DMS 273 (cell line): ENCODE data around the gene NCEH1.
"Not testable (repeated sequence)": the region's sequence is repeated elsewhere in the genome, so short reads cannot be mapped to it uniquely, and the experiment has no call there.

Experiments used
- DNase-seq: peaks from one replicate; lab custom pipeline; 2025; ENCODE audit not compliant: unreplicated experiment; lab: John Stamatoyannopoulos, UW

The NCEH1 gene

DNA sequence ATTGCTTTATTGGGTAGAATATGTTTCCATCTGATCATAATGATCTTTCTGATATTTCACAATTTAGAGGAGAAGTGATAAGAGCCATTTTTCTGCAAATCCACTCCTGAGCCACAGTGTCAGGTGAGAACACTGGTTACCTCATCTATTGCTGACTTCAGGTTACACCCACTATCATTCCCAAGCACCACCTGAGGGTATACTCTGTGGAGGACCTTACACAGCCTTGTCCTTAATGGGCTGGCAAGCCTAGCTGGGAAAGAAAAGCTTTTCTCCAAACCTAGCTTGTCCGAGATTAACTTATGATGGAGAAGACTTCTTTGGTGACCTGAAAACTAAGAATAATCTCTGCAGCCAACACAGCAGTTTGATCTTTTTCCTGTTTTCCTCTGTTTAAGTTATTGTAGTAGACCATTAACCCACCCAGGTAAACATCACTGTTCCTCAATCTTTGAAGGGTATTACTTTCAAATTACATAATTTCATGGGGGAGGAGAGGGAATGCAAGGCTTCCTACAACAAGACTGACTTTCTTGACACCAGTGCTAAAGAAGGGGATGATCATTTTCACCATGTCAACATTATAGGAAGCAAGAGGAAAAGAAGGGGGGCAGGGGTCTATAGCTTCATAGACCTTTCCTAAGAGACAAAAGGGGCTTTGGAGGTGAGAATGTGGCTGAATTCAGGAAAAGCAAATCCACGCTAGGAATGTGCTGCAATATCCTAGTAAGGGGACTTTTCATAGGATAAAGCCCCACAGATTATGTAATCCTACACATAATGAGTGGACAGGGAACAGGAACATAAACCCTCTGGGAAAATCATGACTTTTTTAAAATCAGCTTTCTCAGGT is 1.7 kb downstream of the NCEH1 start:
- no peak for DNase-seq

DNA sequence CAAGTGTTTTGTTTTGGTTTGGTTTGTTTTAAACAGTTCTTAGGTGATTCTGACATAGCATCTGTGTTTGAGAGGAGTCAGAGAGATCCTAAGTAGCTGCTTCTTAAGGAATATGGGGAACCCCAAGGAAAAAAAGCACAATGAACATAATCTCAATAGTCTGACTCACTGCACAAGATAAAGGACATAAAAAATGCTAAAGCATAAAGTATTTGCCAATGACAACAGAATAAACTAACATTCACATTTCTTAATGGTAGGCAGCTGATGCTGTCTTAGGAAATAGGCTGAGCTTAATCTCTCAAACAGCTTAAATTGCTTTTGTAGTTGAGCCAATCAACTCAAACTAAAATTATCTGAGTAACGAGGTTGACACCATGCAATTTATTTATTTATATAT is 2.9 kb downstream of the NCEH1 start:
- DNase-seq: no peak

DNA sequence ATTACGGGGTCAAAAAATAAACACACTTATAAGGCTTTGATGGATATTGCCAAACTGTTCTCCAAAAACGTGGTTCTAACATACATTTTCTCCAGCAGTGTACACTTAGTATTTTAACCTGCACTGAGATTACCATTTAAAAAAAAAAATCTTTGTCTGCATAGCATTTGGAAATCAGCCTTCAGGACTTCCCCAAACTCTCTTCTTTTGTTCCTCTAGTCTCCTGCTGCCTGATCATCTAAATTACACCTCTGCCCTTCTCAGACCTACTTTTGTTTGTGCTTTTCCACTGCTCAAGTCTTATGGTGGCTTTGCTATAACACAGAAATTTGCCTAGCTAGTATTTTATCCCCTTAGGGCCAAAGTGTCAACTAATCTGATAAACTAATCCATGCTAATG is 3.8 kb downstream of the NCEH1 start:
- no peak for DNase-seq

DNA sequence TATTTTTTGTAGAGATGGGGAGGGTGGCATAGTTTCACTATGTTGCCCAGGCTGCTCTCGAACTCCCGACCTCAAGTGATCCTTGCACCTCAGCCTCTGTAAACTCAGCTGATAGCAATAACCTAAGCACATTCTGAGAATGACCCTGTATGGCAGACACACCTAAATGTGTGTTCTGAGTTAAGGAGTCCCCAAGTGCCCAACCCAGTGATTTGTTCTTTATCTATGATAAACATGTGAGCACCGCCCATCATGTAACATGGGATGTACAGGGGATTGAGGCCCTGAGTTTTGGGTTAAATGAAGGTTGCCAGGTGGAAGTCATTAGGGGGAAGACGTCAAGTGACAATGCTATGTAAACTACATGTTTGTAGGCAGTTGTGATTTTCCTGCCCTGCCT is 5.7 kb downstream of the NCEH1 start:
- DNase-seq: no peak

DNA sequence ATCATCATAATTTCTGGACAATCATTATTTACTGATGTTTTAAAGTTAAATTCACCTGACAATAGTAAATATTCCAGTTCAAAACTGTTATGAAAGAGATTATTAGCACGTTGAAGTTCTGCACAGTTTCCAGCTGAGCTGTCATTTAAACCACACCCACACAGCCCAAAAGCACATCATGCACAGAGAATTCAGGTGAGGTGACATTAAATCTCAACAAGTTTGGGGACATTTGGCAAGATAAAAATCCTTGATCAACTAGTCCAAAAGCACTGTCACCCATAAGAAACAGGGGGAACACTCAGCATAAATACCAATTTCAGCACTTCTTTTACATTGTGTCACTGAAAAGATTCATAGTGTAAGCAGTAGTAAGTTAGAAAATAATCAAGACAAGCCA is 6.9 kb downstream of the NCEH1 start:
- DNase-seq: no peak

DNA sequence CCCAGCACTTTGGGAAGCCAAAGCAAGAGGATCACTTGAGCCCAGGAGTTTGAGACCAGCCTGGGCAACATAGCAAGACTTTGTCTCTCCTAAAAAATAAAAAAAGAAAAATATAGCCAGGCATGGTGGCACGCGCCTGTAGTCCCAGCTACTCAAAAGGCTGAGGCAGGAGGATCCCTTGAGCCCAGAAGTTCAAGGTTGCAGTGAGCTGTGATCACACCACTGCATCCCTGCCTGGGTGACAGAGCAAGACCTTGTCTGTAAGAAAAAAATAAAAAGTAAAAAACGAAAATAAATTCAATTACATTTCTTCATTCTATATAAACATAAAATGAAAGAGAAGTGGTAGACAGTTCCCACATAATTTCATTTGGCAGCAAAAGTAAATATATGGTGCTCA is 8.1 kb downstream of the NCEH1 start:
- not testable (repeated sequence) for DNase-seq

DNA sequence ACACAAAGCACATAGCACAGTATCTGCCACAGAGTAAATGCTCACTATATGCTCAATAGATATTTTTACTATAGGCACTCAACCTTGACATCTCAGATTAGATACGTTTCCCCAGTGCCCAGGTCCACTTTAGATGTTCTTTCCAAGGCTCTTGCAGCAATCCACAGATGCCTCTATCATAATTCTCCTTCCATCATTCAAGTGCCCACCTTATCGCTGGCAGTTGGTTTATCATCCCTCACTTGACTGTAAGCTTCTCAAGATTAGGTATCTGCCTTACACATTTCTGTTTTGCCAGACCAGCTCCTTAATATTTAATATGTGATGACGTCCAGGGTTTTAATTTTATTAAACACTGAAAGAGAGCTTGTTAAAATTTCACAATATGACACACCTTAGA is 8.6 kb downstream of the NCEH1 start:
- no peak for DNase-seq

DNA sequence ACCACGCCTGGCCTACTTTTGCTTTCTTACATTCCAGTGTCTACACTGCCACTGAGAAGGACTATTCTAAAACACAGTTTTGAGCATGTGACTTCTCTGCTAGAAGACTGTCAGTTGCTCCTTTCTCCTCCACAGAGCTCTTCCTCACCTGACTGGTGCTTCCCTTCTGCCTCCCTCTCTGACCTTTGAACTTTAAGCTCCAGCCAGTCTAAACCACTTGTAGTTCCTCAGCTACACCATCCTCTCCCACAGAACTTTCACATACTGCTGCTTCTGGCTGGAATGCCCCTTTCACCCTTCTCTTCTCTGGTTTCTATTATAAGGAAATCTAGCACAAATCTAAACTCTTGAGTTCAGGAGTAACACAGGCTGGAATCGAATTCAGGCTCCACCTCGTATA is 9.1 kb downstream of the NCEH1 start:
- DNase-seq: no peak

DNA sequence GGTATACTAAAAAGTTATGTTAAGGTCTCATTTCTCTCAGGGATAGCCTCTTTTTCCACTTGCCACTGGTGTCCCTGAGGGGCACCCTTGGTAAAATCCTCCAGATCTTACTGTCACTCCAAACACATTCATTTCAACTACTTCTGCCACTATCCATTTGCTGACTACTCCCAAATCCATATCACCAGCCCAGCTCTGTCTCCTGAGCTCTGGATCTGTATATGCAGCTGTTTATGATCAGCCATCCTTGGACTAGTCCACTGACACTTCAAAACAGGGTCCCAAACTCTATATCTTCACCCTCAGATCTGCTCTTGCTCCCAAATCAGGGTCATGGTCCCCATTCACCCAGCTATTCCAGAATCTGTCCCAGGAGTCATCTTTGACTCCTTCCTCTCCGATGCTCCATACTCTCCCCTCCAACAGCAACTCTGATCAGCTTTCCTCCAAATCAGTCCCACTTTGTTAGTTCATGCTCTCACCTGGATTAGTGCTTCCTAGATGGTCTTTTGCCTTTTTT is 9.9 kb downstream of the NCEH1 start:
- no peak for DNase-seq

DNA sequence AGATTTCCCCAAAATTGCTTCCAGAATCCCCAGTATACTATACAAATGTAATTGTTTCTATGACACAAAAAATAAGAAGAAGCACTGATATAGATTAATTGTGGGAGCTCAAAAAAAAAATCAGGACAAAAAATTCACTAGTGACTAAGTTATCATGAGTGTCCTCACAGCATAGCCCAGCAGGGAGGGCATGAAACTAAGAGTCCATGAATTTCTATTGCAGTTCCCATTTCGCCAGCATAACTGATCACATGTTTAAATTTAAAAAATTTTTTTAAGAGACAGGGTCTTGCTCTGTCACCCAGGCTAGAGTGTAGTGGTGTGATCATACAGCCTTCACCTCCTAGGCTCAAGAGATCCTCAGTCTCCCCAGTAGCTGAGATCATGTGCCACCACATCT is 10.6 kb downstream of the NCEH1 start:
- DNase-seq: no peak

DNA sequence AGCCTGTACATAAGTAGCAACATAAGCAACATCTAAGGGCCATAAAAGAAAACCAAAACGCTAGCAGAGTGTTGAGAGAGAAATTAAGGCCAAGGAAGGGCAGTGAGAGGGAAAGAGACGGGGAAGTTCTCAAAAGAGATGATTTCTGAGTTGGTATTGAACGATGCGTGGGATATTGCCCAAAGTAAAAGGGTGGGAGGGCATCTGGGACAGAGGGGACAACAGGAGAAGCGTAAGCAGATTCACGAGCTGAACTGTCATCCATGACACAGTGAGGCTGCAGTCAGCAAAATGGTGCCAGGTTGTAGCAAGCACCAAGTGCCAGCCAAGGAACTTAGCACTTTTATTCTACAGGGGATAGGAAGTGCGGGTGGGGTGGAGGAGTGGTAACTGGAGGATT is 11.8 kb downstream of the NCEH1 start:
- no peak for DNase-seq

DNA sequence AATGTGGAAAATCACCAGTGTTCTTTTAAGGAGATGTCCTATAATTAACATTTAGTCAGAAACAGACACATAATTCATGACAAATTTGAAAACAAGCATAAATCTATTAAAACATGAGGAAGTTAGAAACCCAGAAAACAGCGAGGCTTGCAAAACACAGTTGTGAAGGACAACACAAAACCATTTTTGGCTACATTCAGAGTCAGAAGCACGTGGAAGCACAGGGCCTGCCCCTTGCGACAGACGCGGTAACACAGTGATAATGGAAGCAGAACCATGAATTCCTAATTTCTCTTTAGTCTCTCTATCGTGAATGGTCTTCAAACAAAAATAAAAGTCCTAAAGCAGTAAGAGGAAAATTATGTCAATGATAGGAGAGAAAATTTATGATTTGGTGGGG is 12.2 kb downstream of the NCEH1 start:
- no peak for DNase-seq

DNA sequence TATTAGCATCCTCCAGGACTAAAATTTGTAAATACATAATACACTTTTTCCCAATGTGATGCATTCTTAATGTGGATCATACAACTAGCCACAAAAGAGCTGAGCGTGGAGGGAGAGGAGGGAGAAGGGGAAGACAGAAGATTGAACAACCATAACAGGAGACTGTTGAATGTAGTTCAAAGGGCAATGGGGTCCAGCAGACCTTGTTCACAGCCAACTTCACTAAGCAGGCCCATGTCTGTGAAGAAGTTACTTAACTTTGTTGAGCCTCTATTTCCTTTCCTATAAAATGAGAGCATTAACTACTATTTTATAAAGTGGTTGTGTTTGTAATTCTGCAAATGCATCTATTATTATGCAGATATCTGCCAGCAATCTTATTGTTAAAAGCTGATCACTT is 13.3 kb downstream of the NCEH1 start:
- no peak for DNase-seq

DNA sequence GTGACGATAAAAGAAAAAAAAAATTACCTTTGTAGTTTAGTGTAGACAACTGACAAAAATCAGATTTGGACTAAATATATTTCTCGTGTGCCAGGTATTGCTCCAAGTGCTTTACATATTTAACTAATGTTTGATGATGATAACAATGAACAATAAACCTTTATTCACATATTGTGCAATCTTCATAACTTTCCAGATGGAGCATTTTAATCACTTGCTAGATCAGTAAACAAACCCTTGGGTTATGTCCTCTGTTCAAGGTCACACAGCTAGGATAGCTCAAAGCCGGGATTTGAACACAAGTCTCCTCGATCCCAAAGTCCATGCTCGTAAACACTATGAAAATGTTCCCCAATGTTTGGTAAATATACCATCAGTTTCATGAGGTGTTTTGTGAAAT is 14.5 kb downstream of the NCEH1 start:
- no peak for DNase-seq

DNA sequence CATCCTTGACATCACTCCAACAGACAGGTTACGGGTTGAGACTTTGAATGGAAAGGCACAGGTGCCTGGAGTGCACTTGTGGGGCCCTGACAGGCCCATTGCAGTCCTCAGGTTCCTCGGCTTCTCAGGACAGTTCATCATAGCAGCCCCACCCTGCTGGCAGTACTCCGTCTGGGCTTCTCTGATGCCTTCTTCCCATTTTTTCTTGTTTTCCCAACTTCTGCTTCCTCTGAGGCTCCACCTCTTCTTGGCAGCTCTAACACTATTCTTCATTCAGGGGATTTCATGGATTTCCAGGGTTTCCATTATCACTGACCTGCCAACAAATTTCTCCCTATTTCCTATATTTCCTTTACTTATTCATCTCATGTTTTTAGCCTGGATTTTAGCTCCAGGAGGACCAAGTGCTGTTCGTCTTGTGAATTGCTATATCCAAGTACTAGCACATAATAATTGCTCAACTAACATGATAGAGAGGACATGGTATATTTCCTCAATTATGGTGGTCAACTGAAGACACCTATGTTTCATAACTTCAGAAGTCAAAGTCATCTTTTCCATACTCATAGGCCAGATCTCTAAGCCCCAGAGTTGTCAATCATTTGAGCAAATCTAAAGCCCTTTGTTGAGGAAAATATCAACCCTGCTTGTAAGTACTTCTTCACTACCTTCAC is 16.2 kb downstream of the NCEH1 start:
- no peak for DNase-seq

DNA sequence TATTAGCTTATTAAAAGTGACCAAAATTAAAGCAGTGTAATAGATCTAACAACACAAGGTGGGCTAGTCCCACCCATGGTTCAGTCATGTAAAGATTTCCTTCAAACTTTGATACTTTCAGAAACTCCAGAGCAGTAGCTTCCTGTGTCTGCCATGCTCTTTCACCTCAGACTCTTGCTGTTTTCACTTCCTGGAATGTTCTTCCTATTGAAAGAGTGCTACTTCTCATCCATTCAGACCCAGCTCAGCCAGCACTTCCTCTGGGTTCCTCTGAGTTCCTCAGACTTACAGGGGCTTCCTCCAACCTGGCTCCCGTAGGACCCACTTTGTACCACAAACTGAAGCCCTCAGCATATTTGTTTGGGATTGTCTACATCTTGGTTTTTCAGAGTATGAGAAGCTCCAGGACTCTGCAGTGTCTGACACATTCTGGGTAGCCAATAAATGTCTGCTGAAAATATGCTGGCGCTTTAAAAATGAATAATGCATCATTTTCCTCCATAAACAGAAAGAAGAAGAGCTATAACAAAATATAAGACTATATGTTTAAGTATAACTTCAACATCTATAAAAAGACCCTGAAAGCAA is 18.0 kb downstream of the NCEH1 start:
- no peak for DNase-seq

DNA sequence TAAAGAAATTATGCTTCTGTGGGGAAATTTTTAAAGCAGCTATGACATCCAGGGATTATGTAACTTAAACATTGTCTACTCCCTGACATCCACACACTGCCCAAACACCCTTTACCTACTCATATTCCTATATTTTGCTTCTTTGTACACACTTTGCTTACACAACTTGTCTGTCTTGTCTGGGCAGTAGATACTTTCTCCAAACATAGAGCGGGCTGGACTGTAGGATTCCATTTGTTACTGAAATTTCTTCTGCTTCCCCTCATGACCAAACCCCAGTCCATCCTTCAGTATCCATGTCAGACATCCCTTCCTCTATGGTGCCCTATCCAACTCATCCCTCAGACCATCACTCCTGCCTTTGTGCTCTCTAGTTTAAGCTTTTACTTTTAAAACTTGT is 19.9 kb downstream of the NCEH1 start:
- no peak for DNase-seq

DNA sequence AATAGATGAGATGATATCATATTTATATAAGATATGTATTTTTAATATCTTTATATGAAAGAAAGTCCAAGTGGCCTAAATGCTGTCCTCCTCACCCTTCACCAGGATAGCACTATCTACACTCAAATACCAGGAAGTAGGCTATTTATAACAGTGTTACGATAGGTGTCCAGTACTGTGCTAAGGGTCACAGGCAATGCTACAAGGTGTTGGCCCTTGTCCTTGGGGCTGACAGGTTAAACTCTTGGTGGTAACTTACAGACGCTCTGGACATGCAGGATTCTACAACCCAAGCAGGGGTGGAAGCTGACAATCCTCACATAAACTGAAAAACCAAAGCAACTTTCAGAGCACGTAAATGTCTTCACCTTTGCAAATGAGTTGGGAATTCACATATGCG is 22.3 kb downstream of the NCEH1 start:
- DNase-seq: no peak

DNA sequence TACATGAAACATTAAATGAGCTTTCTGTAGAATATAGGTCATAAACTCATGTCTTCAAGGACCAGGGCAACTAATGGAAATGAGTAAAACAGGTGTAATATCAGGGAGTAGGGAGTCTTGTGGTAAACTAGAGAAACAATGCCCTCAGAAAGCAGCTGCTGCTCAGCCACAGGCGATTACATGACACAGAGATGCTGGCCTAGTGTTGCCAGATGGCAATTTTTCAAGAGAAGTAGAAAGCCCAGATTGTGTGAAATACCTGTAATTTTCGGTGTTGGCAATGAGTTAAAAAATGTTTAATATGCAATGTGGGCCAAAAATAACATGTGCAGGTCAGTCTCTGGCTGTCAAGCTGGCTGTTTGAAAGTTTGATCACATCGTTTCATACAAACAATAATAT is 23.4 kb downstream of the NCEH1 start:
- DNase-seq: peak; percentile 53

DNA sequence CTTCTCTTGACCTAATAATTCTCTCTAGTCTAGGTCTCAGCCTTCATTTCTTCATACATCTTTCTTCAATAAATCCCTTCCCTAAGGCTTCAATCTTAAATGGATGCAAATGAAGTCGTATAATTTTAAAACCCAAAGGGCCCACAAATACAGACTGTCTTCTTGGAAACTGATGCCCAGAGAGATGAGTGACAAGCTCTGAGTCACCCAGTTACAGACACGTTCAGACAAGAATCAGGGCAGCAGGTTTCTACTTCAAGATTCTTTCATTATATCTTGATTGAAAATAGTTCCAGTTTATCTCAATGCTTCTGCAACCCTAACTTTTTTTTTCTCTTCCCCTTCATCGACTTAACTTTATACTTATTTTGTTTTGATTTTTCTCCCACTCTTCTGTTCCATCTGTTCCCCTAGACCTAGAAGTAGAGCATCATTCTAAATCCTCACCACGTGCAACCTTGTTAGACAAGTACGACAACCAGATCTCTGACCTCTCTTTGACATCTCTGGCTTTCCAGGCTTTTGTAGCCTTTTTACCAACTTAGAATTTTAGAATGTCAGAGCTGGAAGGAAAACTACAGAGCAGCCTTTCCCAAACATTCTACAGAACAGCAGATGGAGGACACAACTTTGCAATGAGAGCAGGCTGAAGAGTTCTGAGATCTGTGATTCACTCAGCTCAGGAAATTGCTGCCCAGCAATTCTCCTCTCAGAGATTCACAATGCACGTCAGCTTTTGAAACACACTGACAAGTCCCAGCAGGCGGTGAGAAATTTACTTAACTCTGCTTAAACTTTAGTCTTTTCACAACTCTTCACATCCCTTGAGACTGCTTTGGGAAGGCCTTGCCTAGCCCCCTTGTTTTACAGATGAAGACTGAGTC is 25.3 kb downstream of the NCEH1 start:
- no peak for DNase-seq

DNA sequence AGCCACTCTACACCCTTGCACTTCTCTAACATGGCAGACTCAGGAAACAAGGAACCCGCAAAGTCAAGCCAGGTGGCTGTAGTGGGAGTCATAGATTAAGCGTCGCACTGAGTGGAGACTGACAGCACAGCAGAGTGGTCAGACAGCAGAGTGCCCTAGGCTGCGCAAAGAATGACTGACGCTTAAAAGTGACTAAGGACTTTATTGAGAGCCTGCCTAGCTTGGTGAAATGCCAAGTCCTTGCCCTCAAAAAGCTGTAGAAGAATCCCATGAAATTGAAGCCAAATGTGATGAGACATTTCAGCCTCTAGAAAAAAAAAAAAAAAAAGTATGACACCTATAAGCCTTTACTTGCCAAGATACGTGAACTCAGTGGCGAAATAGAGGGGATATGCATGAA is 30.2 kb downstream of the NCEH1 start:
- no peak for DNase-seq
